ENCODE measurements around the gene KY. TPM values are rescaled to one million over a fixed set of nuclear protein-coding genes. Genes with fewer than 3 reads are reported as not detected.

Gene KY
- total and polyA plus RNA-seq, 2 donors (not counting 1 experiment from before 2014, with no cell fraction given) = not detected

DNA sequence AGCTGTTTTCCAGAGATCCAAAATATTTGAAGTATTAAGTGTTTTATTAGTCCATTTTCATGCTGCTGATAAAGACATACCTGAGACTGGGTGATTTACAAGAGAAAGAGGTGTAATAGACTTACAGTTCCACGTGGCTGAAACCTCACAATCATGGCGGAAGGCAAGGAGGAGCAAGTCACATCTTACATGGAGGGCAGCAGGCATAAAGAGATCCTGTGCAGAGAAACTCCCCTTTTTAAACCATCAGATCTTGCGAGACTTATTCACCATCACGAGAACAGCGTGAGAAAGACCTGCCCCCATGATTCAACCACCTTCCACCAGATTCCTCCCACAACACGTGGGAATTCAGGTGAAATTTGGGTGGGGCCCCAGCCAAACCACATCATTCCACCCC is 82.0 kb downstream of the KY start:
- H3K27ac Mint-ChIP-seq = no peak overlapping the region

DNA sequence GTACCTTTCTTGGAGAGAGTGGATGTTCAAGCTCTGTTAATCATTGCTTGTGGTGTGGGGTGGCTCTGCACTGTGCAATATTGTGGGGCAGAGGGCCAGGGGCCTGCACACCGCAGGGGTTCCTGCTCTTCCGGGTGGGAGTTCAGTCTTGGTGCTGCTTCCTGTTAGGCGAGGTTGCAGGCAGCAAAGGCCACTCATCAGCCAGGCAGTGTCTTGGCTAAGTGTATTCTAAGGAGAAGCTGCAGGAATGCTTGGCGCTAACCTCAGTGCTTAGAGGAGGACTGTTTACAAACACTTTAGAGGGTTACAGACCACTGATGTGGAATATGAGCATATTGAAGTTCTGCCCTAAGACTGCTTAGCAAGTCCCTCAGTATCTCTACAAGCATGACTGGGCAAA is 83.2 kb downstream of the KY start:
- Histone ChIP-seq H3K4me3 (ENCODE audit: control extremely low read depth in 1 of 5, extremely low read depth in 1 of 5, insufficient read depth in 1 of 5, low read depth in 2 of 5, low read length in 4 of 5) (no peak overlapping the region), H3K4me2 (replicated peaks; ENCODE audit: low read depth, low read length, poor library complexity, severe bottlenecking) (no peak overlapping the region), H2AFZ (ENCODE audit: insufficient read depth, low read depth, low read length, poor library complexity, severe bottlenecking) (no peak overlapping the region), H3K9ac (ENCODE audit: low read length) (no peak overlapping the region), H4K20me1 (ENCODE audit: control insufficient read depth, insufficient read depth, low read length, poor library complexity, severe bottlenecking) (no peaks in the 10 kb centered on the region), H3K36me3 (replicated peaks in 1 of 2; ENCODE audit: control extremely low read depth in 1 of 2, control insufficient read depth in 1 of 2, extremely low read depth in 1 of 2, insufficient read depth in 2 of 2, low read length in 1 of 2) (peaks cover 0 to 4% of the 10 kb centered on the region in 2 experiments), H3K27me3 (replicated peaks in 1 of 4; ENCODE audit: control extremely low read depth in 1 of 4, control insufficient read depth in 3 of 4, insufficient read depth in 4 of 4, low read length in 3 of 4) (no peaks in the 10 kb centered on the region), H3K27ac (ENCODE audit: low read length in 2 of 2) (no peak overlapping the region), H3K9me3 (ENCODE audit: control extremely low read depth in 1 of 3, control insufficient read depth in 2 of 3, insufficient read depth in 1 of 3, low read length in 2 of 3) (peaks cover 3 to 29% (median 7%) of the 10 kb centered on the region in 3 donors), H3K79me2 (ENCODE audit: control insufficient read depth, insufficient read depth, low read length) (no peaks in the 10 kb centered on the region), H3K4me1 (ENCODE audit: control insufficient read depth in 2 of 2, insufficient read depth in 2 of 2, low read length in 2 of 2) (no peaks in the 10 kb centered on the region)
- no peak overlapping the region for H3K4me3 Mint-ChIP-seq
- no peak for DNase-seq
- no peak for ATAC-seq (ENCODE audit: low read depth)
- H3K9me3 Mint-ChIP-seq (ENCODE audit: insufficient read depth) = peaks cover 20% of the 10 kb centered on the region
- intact Hi-C loops (cut with micrococcal nuclease) = no loop called here
- TF ChIP-seq, protein P1, sequence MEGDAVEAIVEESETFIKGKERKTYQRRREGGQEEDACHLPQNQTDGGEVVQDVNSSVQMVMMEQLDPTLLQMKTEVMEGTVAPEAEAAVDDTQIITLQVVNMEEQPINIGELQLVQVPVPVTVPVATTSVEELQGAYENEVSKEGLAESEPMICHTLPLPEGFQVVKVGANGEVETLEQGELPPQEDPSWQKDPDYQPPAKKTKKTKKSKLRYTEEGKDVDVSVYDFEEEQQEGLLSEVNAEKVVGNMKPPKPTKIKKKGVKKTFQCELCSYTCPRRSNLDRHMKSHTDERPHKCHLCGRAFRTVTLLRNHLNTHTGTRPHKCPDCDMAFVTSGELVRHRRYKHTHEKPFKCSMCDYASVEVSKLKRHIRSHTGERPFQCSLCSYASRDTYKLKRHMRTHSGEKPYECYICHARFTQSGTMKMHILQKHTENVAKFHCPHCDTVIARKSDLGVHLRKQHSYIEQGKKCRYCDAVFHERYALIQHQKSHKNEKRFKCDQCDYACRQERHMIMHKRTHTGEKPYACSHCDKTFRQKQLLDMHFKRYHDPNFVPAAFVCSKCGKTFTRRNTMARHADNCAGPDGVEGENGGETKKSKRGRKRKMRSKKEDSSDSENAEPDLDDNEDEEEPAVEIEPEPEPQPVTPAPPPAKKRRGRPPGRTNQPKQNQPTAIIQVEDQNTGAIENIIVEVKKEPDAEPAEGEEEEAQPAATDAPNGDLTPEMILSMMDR (IDR thresholded peaks at IDR 0.05) = no peak
- TF ChIP-seq EZH2 (IDR thresholded peaks at IDR 0.05; ENCODE audit: borderline replicate concordance, insufficient read depth, low read depth, low read length, poor library complexity, severe bottlenecking) = no peak
- ChIA-PET POLR2A (no interaction called here), CTCF (interaction anchor here (0.6 kb wide), 1 partner anchor 114 kb away, joined by 3 read pairs; no protein-coding TSS in a partner anchor)
- H3K27me3 Mint-ChIP-seq = no peaks in the 10 kb centered on the region
- no peaks in the 10 kb centered on the region for H3K4me1 Mint-ChIP-seq
- H3K27ac Mint-ChIP-seq = no peak overlapping the region
- WGBS (ENCODE audit: insufficient coverage) = 93% methylated on average over 3 of the region's 4 CpGs

More for the DNA sequence above, 82.0 kb downstream of the KY start:
- intact Hi-C loops (cut with micrococcal nuclease) = no loop called here
- Histone ChIP-seq H3K4me2 (replicated peaks; ENCODE audit: low read depth, low read length, poor library complexity, severe bottlenecking) (no peak overlapping the region), H3K4me1 (ENCODE audit: control insufficient read depth in 2 of 2, insufficient read depth in 2 of 2, low read length in 2 of 2) (no peaks in the 10 kb centered on the region), H3K36me3 (replicated peaks in 1 of 2; ENCODE audit: control extremely low read depth in 1 of 2, control insufficient read depth in 1 of 2, extremely low read depth in 1 of 2, insufficient read depth in 2 of 2, low read length in 1 of 2) (peaks cover 0 to 4% of the 10 kb centered on the region in 2 experiments), H3K79me2 (ENCODE audit: control insufficient read depth, insufficient read depth, low read length) (no peaks in the 10 kb centered on the region), H2AFZ (ENCODE audit: insufficient read depth, low read depth, low read length, poor library complexity, severe bottlenecking) (no peak overlapping the region), H3K9ac (ENCODE audit: low read length) (no peak overlapping the region), H3K27me3 (replicated peaks in 1 of 4; ENCODE audit: control extremely low read depth in 1 of 4, control insufficient read depth in 3 of 4, insufficient read depth in 4 of 4, low read length in 3 of 4) (no peaks in the 10 kb centered on the region), H3K9me3 (ENCODE audit: control extremely low read depth in 1 of 3, control insufficient read depth in 2 of 3, insufficient read depth in 1 of 3, low read length in 2 of 3) (peaks cover 3 to 29% (median 7%) of the 10 kb centered on the region in 3 donors), H4K20me1 (ENCODE audit: control insufficient read depth, insufficient read depth, low read length, poor library complexity, severe bottlenecking) (no peaks in the 10 kb centered on the region), H3K27ac (ENCODE audit: low read length in 2 of 2) (no peak overlapping the region), H3K4me3 (ENCODE audit: control extremely low read depth in 1 of 5, extremely low read depth in 1 of 5, insufficient read depth in 1 of 5, low read depth in 2 of 5, low read length in 4 of 5) (no peak overlapping the region)
- DNase-seq (no peak), ATAC-seq (ENCODE audit: low read depth) (no peak)
- TF ChIP-seq EZH2 (IDR thresholded peaks at IDR 0.05; ENCODE audit: borderline replicate concordance, insufficient read depth, low read depth, low read length, poor library complexity, severe bottlenecking) = no peak
- TF ChIP-seq, protein P1 (IDR thresholded peaks at IDR 0.05) = no peak
- 89% methylated on average over 6 of the region's 6 CpGs for WGBS (ENCODE audit: insufficient coverage)
- H3K27me3 Mint-ChIP-seq = no peaks in the 10 kb centered on the region
- no peaks in the 10 kb centered on the region for H3K4me1 Mint-ChIP-seq
- ChIA-PET POLR2A (no interaction called here), CTCF (no interaction called here)
- H3K4me3 Mint-ChIP-seq = no peak overlapping the region
- peaks cover 20% of the 10 kb centered on the region for H3K9me3 Mint-ChIP-seq (ENCODE audit: insufficient read depth)

Data from B cell (primary cell).